GM12878 (cell line): ENCODE data around the gene FAR1. TPM values are rescaled to one million over a fixed set of nuclear protein-coding genes. Genes with fewer than 3 reads are reported as not detected.

Experiments used
- ATAC-seq: fragments of 200-7000 bp; cut with Tn5 transposase; 3 replicates; pipeline ENCODE4 v1.9.1; 2020; ENCODE audit warnings: mild to moderate bottlenecking, moderate library complexity
- BruUV-seq: library from RNA; stranded (reverse); fragments of 400-500 nt; replicated peaks from 2 replicates; lab custom pipeline; 2021; lab: Mats Ljungman, UMichigan
- CTCF ChIA-PET: fragments of 300-600 bp; sonication (Branson Sonifier 250); formaldehyde crosslinking; extraction: SDS; loops from one replicate; lab custom pipeline; 2021; ENCODE audit warnings: inconsistent platforms; lab: Yijun Ruan, JAX
- POLR2A ChIA-PET: fragments of 350-600 bp; formaldehyde crosslinking; extraction: SDS; loops from one replicate; lab custom pipeline; 2021; ENCODE audit warnings: inconsistent platforms; lab: Charles Lee
- RAD21 ChIA-PET: fragments of 300-600 bp; sonication (Branson Sonifier 250); formaldehyde crosslinking; loops from one replicate; lab custom pipeline; 2023; ENCODE audit warnings: antibody characterized with exemption; ENCODE audit not compliant: unreplicated experiment; lab: Charles Lee
- SMC1A ChIA-PET: fragments of 300-600 bp; sonication (Branson Sonifier 250); formaldehyde crosslinking; loops from one replicate; lab custom pipeline; 2023; ENCODE audit not compliant: unreplicated experiment, uncharacterized antibody; lab: Charles Lee
- DNase-seq: peaks from one replicate; pipeline ENCODE4 v3.0.0-alpha.2; 2011; ENCODE audit warnings: low read depth, low spot score
- FAIRE-seq: peaks from 3 replicates; lab custom pipeline; 2011; peaks lifted over from hg19 to GRCh38; lab: Jason Lieb, UNC
- H2AFZ ChIP-seq: 2 replicates; pipeline ENCODE4 v1.6.0; 2011; ENCODE audit warnings: low read depth, low read length, control low read depth; ENCODE audit not compliant: control insufficient read depth
- H3K27ac ChIP-seq: 2 replicates; pipeline ENCODE4 v1.5.1; 2011; ENCODE audit warnings: control low read depth; ENCODE audit not compliant: control insufficient read depth, insufficient read depth
- H3K27me3 ChIP-seq, 2 experiments: replicated peaks in 1 of 2; 2 replicates each; pipeline versions ENCODE4 v1.6.0 to v1.6.1; 2011; ENCODE audit warnings: low read length in 1 of 2; ENCODE audit not compliant: control insufficient read depth in 2 of 2, insufficient read depth in 2 of 2
- H3K36me3 ChIP-seq, 2 experiments: 2 replicates each; pipeline ENCODE4 v1.5.1; 2011; ENCODE audit warnings: low read length in 1 of 2; ENCODE audit not compliant: control insufficient read depth in 2 of 2, insufficient read depth in 2 of 2
- H3K4me1 ChIP-seq: 2 replicates; pipeline ENCODE4 v1.6.1; 2011; ENCODE audit warnings: mild to moderate bottlenecking, low read length, moderate library complexity, mixed read lengths; ENCODE audit not compliant: control insufficient read depth, insufficient read depth
- H3K4me2 ChIP-seq: 2 replicates; pipeline ENCODE4 v1.6.0; 2011; ENCODE audit warnings: control low read depth; ENCODE audit not compliant: control insufficient read depth, insufficient read depth
- H3K4me3 ChIP-seq: fragments of 200-600 bp; sonication (generic); 2 replicates; pipeline ENCODE4 v1.5.1; 2016
- H3K79me2 ChIP-seq: 2 replicates; pipeline ENCODE4 v1.6.0; 2011; ENCODE audit warnings: low read length; ENCODE audit not compliant: control insufficient read depth, insufficient read depth
- H3K9ac ChIP-seq: 2 replicates; pipeline ENCODE4 v1.8.0; 2011; ENCODE audit warnings: low read length, control low read depth, mixed read lengths; ENCODE audit not compliant: control insufficient read depth, insufficient read depth
- H3K9me3 ChIP-seq: replicated peaks from 3 replicates; pipeline ENCODE4 v1.5.1; 2011; ENCODE audit warnings: mild to moderate bottlenecking, low read length; ENCODE audit not compliant: control insufficient read depth, insufficient read depth
- H4K20me1 ChIP-seq: 2 replicates; pipeline ENCODE4 v1.6.0; 2011; ENCODE audit not compliant: control insufficient read depth, insufficient read depth
- GABPA ChIP-seq: IDR thresholded peaks from 2 replicates; pipeline ENCODE4 v1.6.1; 2014; ENCODE audit warnings: antibody characterized with exemption, low read depth, mild to moderate bottlenecking, inconsistent platforms
- GATAD2B ChIP-seq: fragments of 450-650 bp; conservative IDR thresholded peaks from 2 replicates; pipeline ENCODE4 v1.6.1; 2017; ENCODE audit warnings: low read depth, mild to moderate bottlenecking, moderate library complexity
- IRF4 ChIP-seq: IDR thresholded peaks from 2 replicates; pipeline ENCODE4 v1.6.1; 2011; ENCODE audit warnings: low read depth, low read length
- MEF2A ChIP-seq: IDR thresholded peaks from 2 replicates; pipeline ENCODE4 v1.6.1; 2011; ENCODE audit warnings: low read depth, mild to moderate bottlenecking, low read length, moderate library complexity; ENCODE audit not compliant: insufficient read depth
- PKNOX1 ChIP-seq: fragments of 450-650 bp; IDR thresholded peaks from 2 replicates; pipeline ENCODE4 v1.6.1; 2016; ENCODE audit warnings: mild to moderate bottlenecking
- WGBS: methylation state at CpG from one replicate; pipeline ENCODE4 v1.1.6; 2016; ENCODE audit warnings: low lambda C conversion rate; ENCODE audit not compliant: insufficient replicate concordance, insufficient coverage; ENCODE audit errors: missing lambda C conversion rate; 5-methylcytosine and 5-hydroxymethylcytosine counted together
- in situ Hi-C: fragments of 300-500 bp; cut with MboI; formaldehyde crosslinking; loops from 9 replicates; pipeline ENCODE4 v1.14.3; 2018; ENCODE audit warnings: mixed read lengths
- intact Hi-C: fragments of 100-400 bp; cut with micrococcal nuclease; formaldehyde crosslinking; loops from one replicate; pipeline ENCODE4 v1.14.2; 2022; ENCODE audit not compliant: unreplicated experiment
- polyA plus RNA-seq, 11 experiments: library from polyadenylated mRNA; depleted of rRNA in 4 of 11; unstranded in 6 of 11; stranded (reverse) in 5 of 11; fragments of >200 nt; fragmentation: Nextera tagmentation in 4 of 11; fragmentation: Illumina TruSeq in 1 of 11; extraction: Ambion mirVana in 4 of 11; extraction: Trizol in 1 of 11; gene quantifications; 1 replicate in 1 of 11; 2 replicates in 10 of 11; pipeline versions ENCODE4 v1.2.1 to v1.2.3, GENCODE V29; 2011 to 2016; ENCODE audit warnings: inconsistent platforms in 2 of 11, missing spikeins in 2 of 11, low read depth in 1 of 11
- total RNA-seq, 4 experiments: library from RNA; depleted of rRNA in 3 of 4; stranded (reverse); fragments of >200 nt in 3 of 4; fragmentation: Illumina TruSeq in 1 of 4; extraction: Trizol in 1 of 4; gene quantifications; 2 replicates each; pipeline versions ENCODE4 v1.2.1 to v1.2.3, GENCODE V29; 2013 to 2021
- TF ChIP-seq, protein P1 (sequence below): IDR thresholded peaks from 2 replicates; pipeline ENCODE4 v1.6.1; 2011; ENCODE audit warnings: low read depth, mild to moderate bottlenecking, low read length, moderate library complexity, borderline replicate concordance; ENCODE audit errors: extremely low read depth
- TF ChIP-seq, protein P2 (sequence below): IDR thresholded peaks from 2 replicates; pipeline ENCODE4 v1.6.1; 2012; ENCODE audit warnings: low read depth, low read length, improper control_type of control experiment
- TF ChIP-seq, protein P3 (sequence below): fragments of 450-650 bp; IDR thresholded peaks from 2 replicates; pipeline ENCODE4 v1.6.1; 2018; ENCODE audit warnings: borderline replicate concordance, mild to moderate bottlenecking; ENCODE audit not compliant: partially characterized antibody

The FAR1 gene
- total and polyA plus RNA-seq, 10 of the 15 experiments (the other 5 are each of a cell fraction or from before 2014, with no cell fraction given): 10.1 to 73.9 (median 30.8) TPM

GRCh38 chr11:13644997-13645687 lies 23.3 kb upstream of the FAR1 start:
- Histone ChIP-seq H3K27me3 (no peaks in the 10 kb centered on the region), H3K9me3 (no peaks in the 10 kb centered on the region), H3K4me1 (no peaks in the 10 kb centered on the region), H3K4me3 (no peak overlapping the region), H2AFZ (no peak overlapping the region), H3K36me3 (no peaks in the 10 kb centered on the region), H3K9ac (no peak overlapping the region), H3K27ac (no peak overlapping the region), H3K79me2 (no peaks in the 10 kb centered on the region), H4K20me1 (no peaks in the 10 kb centered on the region), H3K4me2 (no peak overlapping the region)
- RAD21 ChIA-PET: interaction anchor here (0.8 kb wide), 1 partner anchor 10 kb away, joined by 3 read pairs; no protein-coding TSS in a partner anchor
- no peak for DNase-seq
- no peak for ATAC-seq
- POLR2A ChIA-PET: no interaction called here
- TF ChIP-seq GATAD2B: no peak
- TF ChIP-seq PKNOX1: no peak
- no peak for TF ChIP-seq MEF2A
- TF ChIP-seq, protein P1, sequence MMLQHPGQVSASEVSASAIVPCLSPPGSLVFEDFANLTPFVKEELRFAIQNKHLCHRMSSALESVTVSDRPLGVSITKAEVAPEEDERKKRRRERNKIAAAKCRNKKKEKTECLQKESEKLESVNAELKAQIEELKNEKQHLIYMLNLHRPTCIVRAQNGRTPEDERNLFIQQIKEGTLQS: no peak
- CTCF ChIA-PET: interaction anchor here (0.6 kb wide), 1 partner anchor 846 kb away, joined by 3 read pairs; no protein-coding TSS in a partner anchor
- SMC1A ChIA-PET: no interaction called here
- intact Hi-C loops (no loop called here), in situ Hi-C loops (no loop called here)
- no peak for FAIRE-seq
- BruUV-seq: no TSS peak
- WGBS: 46% methylated on average over 7 of the region's 7 CpGs

DNA sequence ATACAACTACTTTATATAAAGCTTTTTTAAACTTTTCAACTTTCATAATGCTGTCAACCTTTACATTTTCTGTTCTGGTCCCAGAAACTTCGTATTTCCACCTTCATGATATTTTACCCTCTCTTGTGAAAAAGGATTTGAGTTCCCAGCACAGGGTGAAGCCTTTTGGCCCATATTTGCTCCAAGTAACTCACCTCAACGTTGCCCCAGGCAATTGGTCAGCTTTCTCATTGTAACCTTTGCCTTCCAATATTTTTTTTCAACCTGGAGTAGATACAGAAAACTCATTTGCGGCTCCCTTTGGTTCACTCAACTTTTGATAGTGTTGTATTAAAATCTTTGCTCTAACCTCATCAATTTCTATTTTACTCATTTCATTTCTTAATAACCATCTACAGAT lies 21.1 kb upstream of the FAR1 start:
- Histone ChIP-seq H3K36me3 (no peaks in the 10 kb centered on the region), H3K79me2 (no peaks in the 10 kb centered on the region), H3K27me3 (no peaks in the 10 kb centered on the region), H3K27ac (no peak overlapping the region), H3K4me1 (no peaks in the 10 kb centered on the region), H3K9ac (no peak overlapping the region), H3K9me3 (no peaks in the 10 kb centered on the region), H3K4me2 (no peak overlapping the region), H2AFZ (no peak overlapping the region), H4K20me1 (no peaks in the 10 kb centered on the region), H3K4me3 (no peak overlapping the region)
- ChIA-PET RAD21 (no interaction called here), CTCF (no interaction called here), POLR2A (no interaction called here), SMC1A (no interaction called here)
- intact Hi-C loops: no loop called here
- in situ Hi-C loops: no loop called here
- BruUV-seq: no TSS peak
- FAIRE-seq (no peak), ATAC-seq (no peak), DNase-seq (no peak)
- 31% methylated on average over 3 of the region's 3 CpGs for WGBS
- TF ChIP-seq GABPA (no peak), IRF4 (no peak)
- TF ChIP-seq, protein P2, sequence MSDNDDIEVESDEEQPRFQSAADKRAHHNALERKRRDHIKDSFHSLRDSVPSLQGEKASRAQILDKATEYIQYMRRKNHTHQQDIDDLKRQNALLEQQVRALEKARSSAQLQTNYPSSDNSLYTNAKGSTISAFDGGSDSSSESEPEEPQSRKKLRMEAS: no peak
- TF ChIP-seq, protein P3, sequence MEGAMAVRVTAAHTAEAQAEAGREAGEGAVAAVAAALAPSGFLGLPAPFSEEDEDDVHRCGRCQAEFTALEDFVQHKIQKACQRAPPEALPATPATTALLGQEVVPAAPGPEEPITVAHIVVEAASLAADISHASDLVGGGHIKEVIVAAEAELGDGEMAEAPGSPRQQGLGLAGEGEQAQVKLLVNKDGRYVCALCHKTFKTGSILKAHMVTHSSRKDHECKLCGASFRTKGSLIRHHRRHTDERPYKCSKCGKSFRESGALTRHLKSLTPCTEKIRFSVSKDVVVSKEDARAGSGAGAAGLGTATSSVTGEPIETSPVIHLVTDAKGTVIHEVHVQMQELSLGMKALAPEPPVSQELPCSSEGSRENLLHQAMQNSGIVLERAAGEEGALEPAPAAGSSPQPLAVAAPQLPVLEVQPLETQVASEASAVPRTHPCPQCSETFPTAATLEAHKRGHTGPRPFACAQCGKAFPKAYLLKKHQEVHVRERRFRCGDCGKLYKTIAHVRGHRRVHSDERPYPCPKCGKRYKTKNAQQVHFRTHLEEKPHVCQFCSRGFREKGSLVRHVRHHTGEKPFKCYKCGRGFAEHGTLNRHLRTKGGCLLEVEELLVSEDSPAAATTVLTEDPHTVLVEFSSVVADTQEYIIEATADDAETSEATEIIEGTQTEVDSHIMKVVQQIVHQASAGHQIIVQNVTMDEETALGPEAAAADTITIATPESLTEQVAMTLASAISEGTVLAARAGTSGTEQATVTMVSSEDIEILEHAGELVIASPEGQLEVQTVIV: no peak
